ENCODE measurements around the gene AOPEP. TPM values are rescaled to one million over a fixed set of nuclear protein-coding genes. Genes with fewer than 3 reads are reported as not detected.

AOPEP gene
- total and polyA plus RNA-seq, 2 of the 13 experiments (the other 11 are each of a cell fraction or from before 2014, with no cell fraction given), result 22.2 to 41.6 TPM

DNA sequence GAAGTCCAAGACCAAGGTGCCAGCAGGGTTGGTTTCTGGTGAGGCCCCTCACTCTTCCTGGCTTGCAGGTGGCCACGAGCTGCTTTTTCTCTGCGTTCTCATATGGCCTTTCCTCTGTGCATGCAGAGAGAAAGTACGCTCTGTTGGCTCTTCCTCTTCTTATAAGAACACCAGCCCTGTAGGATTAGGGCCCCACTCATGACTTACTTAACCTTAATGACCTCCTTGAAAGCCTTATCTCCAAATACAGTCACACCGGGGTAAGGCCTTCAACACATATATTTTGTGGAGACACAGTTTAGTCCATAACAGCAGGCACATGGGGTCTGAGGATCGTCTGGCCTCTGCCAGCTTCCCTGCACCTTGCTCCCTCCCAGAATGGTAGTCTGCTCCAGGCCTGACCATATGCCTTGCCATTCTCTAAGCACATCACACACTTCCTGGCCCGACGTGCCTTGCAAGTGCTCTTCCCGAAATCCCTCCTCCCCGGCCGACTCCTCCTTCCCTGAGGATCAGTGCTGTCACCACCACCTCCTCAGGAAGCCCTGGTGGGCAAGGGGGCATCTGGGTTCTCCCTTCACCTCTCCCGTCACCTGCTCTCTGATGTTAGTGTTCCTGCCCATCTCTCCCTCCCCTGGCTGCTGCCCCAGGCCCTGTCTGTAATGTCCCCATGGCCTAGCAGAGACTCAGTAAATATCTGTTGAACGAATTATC lies 200.7 kb downstream of the AOPEP start:
- no peak overlapping the region for H3K4me2 ChIP-seq (ENCODE audit: low read depth, low read length)
- BruUV-seq (replicated peaks), result no TSS peak
- TF ChIP-seq ZKSCAN1 (IDR thresholded peaks at IDR 0.05; ENCODE audit: low read length), result no peak
- FAIRE-seq (no peak), ATAC-seq (no peak), DNase-seq (ENCODE audit: low spot score) (no peak)
- H3K4me1 ChIP-seq (ENCODE audit: insufficient read depth, low read length), result peaks cover 94% of the 10 kb centered on the region
- H3K9ac ChIP-seq (ENCODE audit: insufficient read depth, low read depth, low read length), result no peak overlapping the region
- POLR2A ChIA-PET, result no interaction called here
- H3K27me3 ChIP-seq (ENCODE audit: control insufficient read depth in 1 of 2, insufficient read depth in 2 of 2, low read length in 2 of 2), result no peaks in the 10 kb centered on the region
- H2AFZ ChIP-seq (ENCODE audit: low read length), result no peak overlapping the region
- peak overlapping the region; percentile 65 for H3K27ac ChIP-seq (ENCODE audit: extremely low read length, insufficient read depth, low read length)
- H3K4me3 ChIP-seq (replicated peaks in 1 of 3; ENCODE audit: insufficient read depth in 1 of 3, low read depth in 2 of 3, low read length in 3 of 3), result no peak overlapping the region
- H3K9me3 ChIP-seq (ENCODE audit: low read length), result no peaks in the 10 kb centered on the region
- no peaks in the 10 kb centered on the region; a peak in 2 of 5 replicates for H3K36me3 ChIP-seq (replicated peaks in 1 of 2; ENCODE audit: control insufficient read depth in 1 of 2, insufficient read depth in 2 of 2, low read length in 2 of 2)
- intact Hi-C loops (cut with micrococcal nuclease; ENCODE audit: unreplicated experiment), result no loop called here
- in situ Hi-C loops (cut with HindIII; ENCODE audit: extremely low pct_ligation_motif_present, low pct_unique_long_range_greater_than_20kb), result no loop called here
- WGBS (ENCODE audit: low lambda C conversion rate), result 94% methylated on average over 12 of the region's 12 CpGs
- CTCF ChIA-PET (ENCODE audit: low intra/inter-chr PET ratio, low total read pairs), result no interaction called here
- no peaks in the 10 kb centered on the region for H3K79me2 ChIP-seq (ENCODE audit: insufficient read depth, low read length)
- no peaks in the 10 kb centered on the region for H4K20me1 ChIP-seq (ENCODE audit: insufficient read depth, low read length)

DNA sequence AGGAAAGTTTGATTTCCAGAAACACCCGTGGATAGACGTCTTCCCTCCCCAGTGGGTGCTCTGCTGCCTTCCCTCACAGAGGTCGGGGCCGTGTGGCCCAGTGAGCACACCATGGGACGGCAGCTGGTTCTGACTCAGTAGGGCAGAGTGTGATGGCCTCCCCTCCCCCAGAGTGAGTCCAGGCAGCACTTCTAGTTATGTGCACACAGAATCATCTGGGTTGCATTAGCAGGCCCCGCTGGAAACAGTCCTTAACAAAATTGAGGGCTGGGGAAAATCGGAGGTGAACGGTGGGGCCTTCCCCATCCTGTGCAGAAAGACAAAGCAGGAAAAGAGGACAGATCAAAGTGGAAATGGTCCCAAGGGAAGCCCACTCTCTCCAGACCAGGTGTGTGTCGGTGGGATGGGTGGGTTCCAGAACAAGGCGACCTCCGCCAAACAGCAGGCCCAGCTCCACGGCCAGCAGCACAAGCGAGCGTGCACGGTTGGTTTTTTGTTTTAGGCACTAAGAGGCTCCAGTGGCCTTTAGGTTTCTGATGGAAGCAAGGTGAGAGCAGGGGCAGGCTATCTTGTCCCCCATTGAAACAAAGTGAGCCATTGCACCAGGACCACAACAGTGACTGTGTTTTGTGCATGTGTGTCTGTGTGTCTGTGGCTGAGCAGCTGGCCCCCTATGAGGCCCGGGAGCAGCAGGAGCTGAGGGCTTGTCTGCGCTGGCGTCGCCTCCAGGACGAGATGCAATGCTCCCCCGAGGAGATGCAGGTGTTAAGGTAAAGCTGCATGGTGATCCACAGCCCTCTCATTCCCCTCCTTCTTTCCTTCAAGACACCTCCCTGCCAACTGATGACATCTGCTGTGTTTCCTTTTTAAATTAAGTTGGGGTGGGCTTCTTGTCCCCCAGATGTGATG lies 201.5 kb downstream of the AOPEP start:
- FAIRE-seq (no peak), ATAC-seq (peak; percentile 19; the same call in 2 of the 3 replicates), DNase-seq (ENCODE audit: low spot score) (no peak)
- POLR2A ChIA-PET, result no interaction called here
- no TSS peak for BruUV-seq (replicated peaks)
- no peaks in the 10 kb centered on the region; a peak in 2 of 5 replicates for H3K36me3 ChIP-seq (replicated peaks in 1 of 2; ENCODE audit: control insufficient read depth in 1 of 2, insufficient read depth in 2 of 2, low read length in 2 of 2)
- H2AFZ ChIP-seq (ENCODE audit: low read length), result no peak overlapping the region
- in situ Hi-C loops (cut with HindIII; ENCODE audit: extremely low pct_ligation_motif_present, low pct_unique_long_range_greater_than_20kb), result no loop called here
- H3K79me2 ChIP-seq (ENCODE audit: insufficient read depth, low read length), result no peaks in the 10 kb centered on the region
- H4K20me1 ChIP-seq (ENCODE audit: insufficient read depth, low read length), result no peaks in the 10 kb centered on the region
- H3K4me1 ChIP-seq (ENCODE audit: insufficient read depth, low read length), result peaks cover 86% of the 10 kb centered on the region
- no peak overlapping the region for H3K4me3 ChIP-seq (replicated peaks in 1 of 3; ENCODE audit: insufficient read depth in 1 of 3, low read depth in 2 of 3, low read length in 3 of 3)
- H3K9me3 ChIP-seq (ENCODE audit: low read length), result no peaks in the 10 kb centered on the region
- 95% methylated on average over 20 of the region's 21 CpGs for WGBS (ENCODE audit: low lambda C conversion rate)
- CTCF ChIA-PET (ENCODE audit: low intra/inter-chr PET ratio, low total read pairs), result no interaction called here
- H3K27me3 ChIP-seq (ENCODE audit: control insufficient read depth in 1 of 2, insufficient read depth in 2 of 2, low read length in 2 of 2), result no peaks in the 10 kb centered on the region
- H3K27ac ChIP-seq (ENCODE audit: extremely low read length, insufficient read depth, low read length), result peak overlapping the region; percentile 65
- peak overlapping the region; percentile 56 for H3K9ac ChIP-seq (ENCODE audit: insufficient read depth, low read depth, low read length)
- intact Hi-C loops (cut with micrococcal nuclease; ENCODE audit: unreplicated experiment), result no loop called here
- H3K4me2 ChIP-seq (ENCODE audit: low read depth, low read length), result peak overlapping the region; percentile 21; the same call in 1 of the 2 replicates
- TF ChIP-seq, protein P1, sequence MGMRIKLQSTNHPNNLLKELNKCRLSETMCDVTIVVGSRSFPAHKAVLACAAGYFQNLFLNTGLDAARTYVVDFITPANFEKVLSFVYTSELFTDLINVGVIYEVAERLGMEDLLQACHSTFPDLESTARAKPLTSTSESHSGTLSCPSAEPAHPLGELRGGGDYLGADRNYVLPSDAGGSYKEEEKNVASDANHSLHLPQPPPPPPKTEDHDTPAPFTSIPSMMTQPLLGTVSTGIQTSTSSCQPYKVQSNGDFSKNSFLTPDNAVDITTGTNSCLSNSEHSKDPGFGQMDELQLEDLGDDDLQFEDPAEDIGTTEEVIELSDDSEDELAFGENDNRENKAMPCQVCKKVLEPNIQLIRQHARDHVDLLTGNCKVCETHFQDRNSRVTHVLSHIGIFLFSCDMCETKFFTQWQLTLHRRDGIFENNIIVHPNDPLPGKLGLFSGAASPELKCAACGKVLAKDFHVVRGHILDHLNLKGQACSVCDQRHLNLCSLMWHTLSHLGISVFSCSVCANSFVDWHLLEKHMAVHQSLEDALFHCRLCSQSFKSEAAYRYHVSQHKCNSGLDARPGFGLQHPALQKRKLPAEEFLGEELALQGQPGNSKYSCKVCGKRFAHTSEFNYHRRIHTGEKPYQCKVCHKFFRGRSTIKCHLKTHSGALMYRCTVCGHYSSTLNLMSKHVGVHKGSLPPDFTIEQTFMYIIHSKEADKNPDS (CRISPR knock-in tag; IDR thresholded peaks at IDR 0.05), result no peak
- TF ChIP-seq MYC (CRISPR knock-in tag; IDR thresholded peaks at IDR 0.05; ENCODE audit: borderline replicate concordance) (0 out of 2 replicates have a peak, but pooled peaks have one; percentile 26), ZNF432 (CRISPR knock-in tag; IDR thresholded peaks at IDR 0.05; ENCODE audit: borderline replicate concordance) (no peak), ZFP37 (CRISPR knock-in tag; IDR thresholded peaks at IDR 0.05; ENCODE audit: borderline replicate concordance) (0 out of 2 replicates have a peak, but pooled peaks have one; percentile 31), ZNF441 (CRISPR knock-in tag; IDR thresholded peaks at IDR 0.05; ENCODE audit: borderline replicate concordance) (no peak), SRY (CRISPR knock-in tag; IDR thresholded peaks at IDR 0.05) (0 out of 2 replicates have a peak, but pooled peaks have one; percentile 9), ZNF451 (CRISPR knock-in tag; IDR thresholded peaks at IDR 0.05) (no peak), SMAD1 (CRISPR knock-in tag; IDR thresholded peaks at IDR 0.05; ENCODE audit: borderline replicate concordance, low read depth) (no peak), ZNF431 (CRISPR knock-in tag; IDR thresholded peaks at IDR 0.05; ENCODE audit: borderline replicate concordance, low read depth) (0 out of 2 replicates have a peak, but pooled peaks have one; percentile 24), ZNF501 (CRISPR knock-in tag; IDR thresholded peaks at IDR 0.05) (peak; percentile 27; the same call in 1 of the 2 replicates)
